IMR-90 (cell line): Measurements from ENCODE around the gene HOOK1. TPM values are rescaled to one million over a fixed set of nuclear protein-coding genes. Genes with fewer than 3 reads are reported as not detected.

Experiments
- ATAC-seq: fragments of 200-7000 bp; cut with Tn5 transposase; 2 replicates; pipeline ENCODE4 v1.9.1; 2020; ENCODE audit warnings: low read depth, mild to moderate bottlenecking, moderate library complexity
- BruUV-seq: library from RNA; stranded (reverse); fragments of 400-500 nt; replicated peaks from 2 replicates; lab custom pipeline; 2021; lab: Mats Ljungman, UMichigan
- CTCF ChIA-PET: fragments of 300-600 bp; formaldehyde crosslinking; extraction: SDS; loops from one replicate; lab custom pipeline; 2021; ENCODE audit warnings: antibody characterized with exemption; lab: Yijun Ruan, JAX
- POLR2A ChIA-PET: fragments of 300-600 bp; sonication (Branson Sonifier 250); formaldehyde crosslinking; loops from one replicate; lab custom pipeline; 2022; ENCODE audit warnings: antibody characterized with exemption; ENCODE audit not compliant: unreplicated experiment; lab: Charles Lee
- DNase-seq: peaks from one replicate; pipeline ENCODE4 v3.0.0; 2013
- H2AFZ ChIP-seq: replicated peaks from 2 replicates; pipeline ENCODE3; 2013; ENCODE audit warnings: low read length, mild to moderate bottlenecking; ENCODE audit not compliant: poor library complexity
- H2AK5ac ChIP-seq: 2 replicates; pipeline ENCODE4 v1.6.1; 2013; ENCODE audit warnings: low read depth, low read length, inconsistent platforms
- H2AK9ac ChIP-seq: replicated peaks from 2 replicates; pipeline ENCODE3; 2013; ENCODE audit warnings: mild to moderate bottlenecking, low read depth, low read length, moderate library complexity; ENCODE audit not compliant: poor library complexity
- H2BK120ac ChIP-seq: 2 replicates; pipeline ENCODE4 v1.6.1; 2013; ENCODE audit warnings: low read depth, low read length, inconsistent platforms
- H2BK15ac ChIP-seq: 3 replicates; pipeline ENCODE4 v1.6.1; 2013; ENCODE audit warnings: low read depth, low read length, inconsistent platforms
- H2BK20ac ChIP-seq: 2 replicates; pipeline ENCODE4 v1.6.1; 2013; ENCODE audit warnings: low read depth, mild to moderate bottlenecking, inconsistent platforms, low read length, moderate library complexity
- H2BK5ac ChIP-seq: 2 replicates; pipeline ENCODE4 v1.6.1; 2013; ENCODE audit warnings: mild to moderate bottlenecking, low read depth, low read length, inconsistent platforms; ENCODE audit not compliant: poor library complexity, severe bottlenecking
- H3K14ac ChIP-seq: replicated peaks from 2 replicates; pipeline ENCODE4 v1.6.1; 2013; ENCODE audit warnings: low read depth, low read length, inconsistent platforms
- H3K18ac ChIP-seq: 2 replicates; pipeline ENCODE4 v1.6.1; 2013; ENCODE audit warnings: low read depth, low read length, control low read depth
- H3K23ac ChIP-seq: 2 replicates; pipeline ENCODE4 v1.6.1; 2013; ENCODE audit warnings: low read depth, low read length, inconsistent platforms
- H3K27ac ChIP-seq: 2 replicates; pipeline ENCODE4 v1.5.1; 2013; ENCODE audit warnings: mild to moderate bottlenecking, control low read depth, low read length; ENCODE audit not compliant: insufficient read depth
- H3K27me3 ChIP-seq: 2 replicates; pipeline ENCODE4 v1.6.1; 2013; ENCODE audit warnings: low read length; ENCODE audit not compliant: control insufficient read depth, insufficient read depth
- H3K36me3 ChIP-seq: 2 replicates; pipeline ENCODE4 v1.6.1; 2013; ENCODE audit warnings: low read length, mixed read lengths; ENCODE audit not compliant: control insufficient read depth, insufficient read depth
- H3K4ac ChIP-seq: 2 replicates; pipeline ENCODE4 v1.6.1; 2013; ENCODE audit warnings: low read depth, low read length, inconsistent platforms
- H3K4me1 ChIP-seq: 2 replicates; pipeline ENCODE4 v1.6.1; 2013; ENCODE audit warnings: low read length, mixed read lengths; ENCODE audit not compliant: control insufficient read depth, insufficient read depth
- H3K4me2 ChIP-seq: 2 replicates; pipeline ENCODE4 v1.6.1; 2013; ENCODE audit warnings: low read depth, mild to moderate bottlenecking, control low read depth, low read length, moderate library complexity
- H3K4me3 ChIP-seq: 2 replicates; pipeline ENCODE4 v1.5.1; 2013; ENCODE audit warnings: low read depth, mild to moderate bottlenecking, control low read depth, low read length, moderate library complexity; ENCODE audit not compliant: insufficient read depth
- H3K56ac ChIP-seq: 2 replicates; pipeline ENCODE4 v1.6.1; 2013; ENCODE audit warnings: low read length, inconsistent platforms; ENCODE audit not compliant: insufficient read depth; ENCODE audit errors: extremely low read depth
- H3K79me1 ChIP-seq, 2 experiments: 2 replicates each; pipeline ENCODE4 v1.6.1; 2013; ENCODE audit warnings: low read length in 2 of 2, inconsistent platforms in 1 of 2, low read depth in 1 of 2
- H3K9ac ChIP-seq: 2 replicates; pipeline ENCODE4 v1.6.1; 2013; ENCODE audit warnings: low read depth, low read length, control low read depth
- H3K9me1 ChIP-seq: 2 replicates; pipeline ENCODE4 v1.6.1; 2013; ENCODE audit warnings: low read length, inconsistent platforms; ENCODE audit not compliant: insufficient read depth
- H3K9me3 ChIP-seq: 2 replicates; pipeline ENCODE4 v1.6.1; 2013; ENCODE audit warnings: low read length; ENCODE audit not compliant: control insufficient read depth, insufficient read depth
- H4K20me1 ChIP-seq: 2 replicates; pipeline ENCODE4 v1.6.1; 2013; ENCODE audit warnings: low read length, inconsistent platforms; ENCODE audit not compliant: insufficient read depth
- H4K5ac ChIP-seq: 2 replicates; pipeline ENCODE4 v1.6.1; 2013; ENCODE audit warnings: mild to moderate bottlenecking, low read depth, low read length, control low read depth
- H4K8ac ChIP-seq, 2 experiments: 2 replicates each; pipeline ENCODE4 v1.6.1; 2013; ENCODE audit warnings: low read depth in 2 of 2, low read length in 2 of 2, control low read depth in 1 of 2, inconsistent platforms in 1 of 2
- H4K91ac ChIP-seq: 2 replicates; pipeline ENCODE4 v1.6.1; 2013; ENCODE audit warnings: low read depth, low read length, inconsistent platforms; ENCODE audit not compliant: insufficient read depth
- BHLHE40 ChIP-seq: fragments of 150-350 bp; IDR thresholded peaks from 2 replicates; pipeline ENCODE4 v1.6.1; 2016; ENCODE audit warnings: mild to moderate bottlenecking, low read depth, low read length
- FOS ChIP-seq: fragments of 150-350 bp; IDR thresholded peaks from 2 replicates; pipeline ENCODE4 v1.6.1; 2016; ENCODE audit warnings: low read depth, low read length
- RCOR1 ChIP-seq: IDR thresholded peaks from 2 replicates; pipeline ENCODE4 v1.6.1; 2012; ENCODE audit warnings: mild to moderate bottlenecking, low read length, improper control_type of control experiment; ENCODE audit not compliant: insufficient replicate concordance
- WGBS, 2 experiments: methylation state at CpG; one replicate each; pipeline versions ENCODE4 v1.1.5 to v1.1.7; 2013; ENCODE audit warnings: missing lambda C conversion rate in 2 of 2; ENCODE audit not compliant: insufficient read length in 1 of 2; ENCODE audit errors: extremely low coverage in 2 of 2; 5-methylcytosine and 5-hydroxymethylcytosine counted together
- dilution Hi-C: fragments of 300-500 bp; cut with HindIII; formaldehyde crosslinking; loops from one replicate; pipeline ENCODE4 v1.14.3; 2018; ENCODE audit warnings: low sequenced_read_pairs; ENCODE audit not compliant: unreplicated experiment
- in situ Hi-C: fragments of 300-500 bp; cut with MboI; formaldehyde crosslinking; loops from 3 replicates; pipeline ENCODE4 v1.14.3; 2019; ENCODE audit warnings: low sequenced_read_pairs, inconsistent platforms, mixed read lengths
- intact Hi-C: fragments of 100-400 bp; cut with micrococcal nuclease; formaldehyde crosslinking; loops from 2 replicates; pipeline ENCODE4 v1.10.0; 2022
- polyA plus RNA-seq, 3 experiments: library from polyadenylated mRNA; depleted of rRNA; stranded (reverse); fragments of >200 nt; gene quantifications; 2 replicates each; pipeline ENCODE4 v1.2.3, GENCODE V29; 2012; ENCODE audit warnings: low replicate concordance in 1 of 3
- total RNA-seq: library from RNA; depleted of rRNA; stranded (reverse); fragments of >200 nt; gene quantifications from 2 replicates; pipeline ENCODE4 v1.2.3, GENCODE V29; 2012

The HOOK1 gene
- total and polyA plus RNA-seq, 2 of the 4 experiments (the other 2 are of a cell fraction) = not detected

GRCh38 chr1:59766227-59766855 is 48.4 kb upstream of the HOOK1 start:
- Histone ChIP-seq H3K79me1 (no peaks in the 10 kb centered on the region), H3K9me1 (no peaks in the 10 kb centered on the region), H3K14ac (no peak overlapping the region), H2BK120ac (no peak overlapping the region), H4K5ac (no peak overlapping the region), H3K56ac (no peak overlapping the region), H2BK20ac (no peak overlapping the region), H2BK15ac (no peak overlapping the region), H3K4me1 (0 out of 2 replicates have a peak, but pooled peaks cover 2% of the 10 kb centered on the region), H3K4me2 (no peak overlapping the region; the same call in 1 of the 2 replicates), H3K9me3 (no peaks in the 10 kb centered on the region), H2BK5ac (no peak overlapping the region), H3K4me3 (no peak overlapping the region), H4K91ac (no peak overlapping the region), H4K20me1 (no peaks in the 10 kb centered on the region), H3K36me3 (no peaks in the 10 kb centered on the region), H3K9ac (0 out of 2 replicates have a peak overlapping the region, but pooled peaks have one; percentile 33), H3K23ac (no peak overlapping the region; the same call in 1 of the 2 replicates), H3K27me3 (no peaks in the 10 kb centered on the region), H3K4ac (no peak overlapping the region), H2AK9ac (no peak overlapping the region), H4K8ac (no peak overlapping the region), H3K18ac (no peak overlapping the region), H2AK5ac (no peak overlapping the region), H2AFZ (no peak overlapping the region), H3K27ac (no peak overlapping the region)
- ChIA-PET CTCF (interaction anchor here (0.7 to 1.0 kb wide), 3 partner anchors 9 to 1014 kb away, joined by 3 to 5 read pairs (median 4); no protein-coding TSS in a partner anchor), POLR2A (interaction anchor here (0.6 kb wide), 1 partner anchor 754 kb away, joined by 3 read pairs; no protein-coding TSS in a partner anchor)
- ATAC-seq (peak; percentile 27; the same call in 1 of the 2 replicates), DNase-seq (peak; percentile 8)
- BruUV-seq = no TSS peak
- no peak for TF ChIP-seq FOS
- no peak for TF ChIP-seq RCOR1
- no peak for TF ChIP-seq BHLHE40
- dilution Hi-C loops (loop anchor here (25.0 kb wide), 1 partner anchor 1029 kb away; no protein-coding TSS in a partner anchor), intact Hi-C loops (loop anchor here (10.0 kb wide), 1 partner anchor 1252 kb away; no protein-coding TSS in a partner anchor), in situ Hi-C loops (loop anchor here (25.0 kb wide), 1 partner anchor 1254 kb away; no protein-coding TSS in a partner anchor)
- 60% methylated on average over 1 of the region's 9 CpGs; no CpG with 5 or more reads in 1 of the 2 experiments for WGBS, 2 experiments
